Astrocyte of the hippocampus (primary cell): ENCODE data around the gene TNFSF9.
A peak's percentile ranks its signal among the peaks of the same experiment; 100 is the strongest.
"Not testable (repeated sequence)": the region's sequence is repeated elsewhere in the genome, so short reads cannot be mapped to it uniquely, and the experiment has no call there.

Experiments
- DNase-seq: peaks from one replicate; pipeline ENCODE4 v3.0.0; 2011; ENCODE audit warnings: low read depth, low spot score

Gene TNFSF9

DNA sequence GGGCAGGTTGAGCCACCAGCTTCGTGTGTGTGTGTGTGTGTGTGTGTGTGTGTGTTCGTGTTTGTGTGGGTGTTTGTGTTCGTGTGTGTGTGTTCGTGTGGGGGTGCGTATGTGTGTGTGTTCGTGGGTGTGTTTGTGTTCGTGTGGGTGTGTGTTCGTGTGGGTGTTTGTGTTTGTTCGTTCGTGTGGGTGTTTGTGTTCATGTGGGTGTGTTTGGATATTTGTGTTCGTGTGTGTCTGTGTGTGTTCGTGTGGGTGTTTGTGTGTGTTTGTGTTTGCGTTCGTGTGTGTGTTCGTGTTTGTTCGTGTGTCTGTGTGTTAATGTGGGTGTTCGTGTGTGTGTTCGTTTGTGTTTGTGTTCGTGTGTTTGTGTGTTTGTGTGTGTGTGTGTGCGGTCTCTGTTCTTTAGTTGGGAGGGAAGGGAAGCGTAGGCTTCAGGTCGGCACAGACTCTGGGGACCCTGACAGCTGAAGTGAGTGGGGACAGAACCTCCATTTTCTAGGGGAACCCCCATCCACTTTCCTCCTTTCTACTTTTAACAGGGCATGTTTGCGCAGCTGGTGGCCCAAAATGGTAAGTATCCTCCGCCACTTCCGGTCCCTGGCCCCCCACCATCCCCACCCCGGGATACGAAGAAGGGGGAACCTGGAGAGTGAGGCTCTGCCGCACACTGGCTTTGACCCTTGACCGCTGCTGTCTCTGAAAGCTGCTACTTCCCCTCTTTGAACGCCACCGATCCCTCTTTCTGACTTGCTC is 1.6 kb downstream of the TNFSF9 start:
- DNase-seq, result no peak

DNA sequence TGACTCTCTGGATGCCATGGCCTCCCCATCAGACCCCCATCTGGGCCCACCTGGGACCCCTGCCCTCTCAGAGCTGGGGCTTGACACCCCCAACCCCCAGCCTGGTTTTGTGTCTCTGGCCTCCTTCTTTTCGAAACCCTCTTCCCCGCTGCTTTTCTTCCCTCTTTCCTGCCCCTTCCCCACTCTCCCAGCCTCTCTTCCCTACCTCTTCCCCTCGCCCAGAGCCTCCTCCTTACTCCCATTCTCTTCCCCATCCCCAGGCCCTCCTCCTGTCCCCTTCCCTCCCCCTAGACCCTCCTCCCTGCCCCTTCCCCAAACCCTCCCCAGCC is 2.1 kb downstream of the TNFSF9 start:
- DNase-seq, result no peak

DNA sequence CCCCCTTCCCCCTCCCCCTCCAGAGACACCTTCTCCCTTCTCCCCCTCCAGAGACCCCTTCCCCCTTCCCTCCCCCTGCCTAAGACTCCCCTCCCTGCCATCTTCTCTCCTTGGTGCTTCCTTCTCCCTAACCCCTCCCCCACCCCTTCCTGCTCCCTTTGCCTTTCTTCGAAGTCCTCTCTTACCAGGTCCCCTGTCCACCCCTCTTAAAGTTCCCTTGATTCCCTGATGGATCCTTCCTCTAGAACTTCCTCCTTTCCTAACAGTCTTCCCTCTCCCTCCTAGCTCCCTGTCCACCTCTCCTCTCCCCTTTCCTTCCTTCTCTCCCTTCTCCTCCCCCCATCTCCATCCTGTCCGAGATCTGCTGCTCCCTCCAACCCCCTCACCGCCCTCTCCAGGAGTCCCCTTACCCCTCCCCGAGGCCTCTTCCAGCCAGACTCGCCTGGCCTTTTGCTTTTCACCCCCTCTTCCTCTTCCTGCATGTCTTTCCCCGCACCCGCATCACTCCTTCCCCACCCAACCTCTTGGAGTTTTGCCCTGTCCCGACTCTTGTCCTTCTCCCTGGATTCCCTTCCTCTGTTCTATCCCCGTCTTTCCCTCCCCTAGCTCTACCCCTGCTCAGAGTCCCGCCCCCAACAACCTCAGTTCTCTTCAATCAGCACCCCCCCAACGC is 3.1 kb downstream of the TNFSF9 start:
- DNase-seq, result no peak

DNA sequence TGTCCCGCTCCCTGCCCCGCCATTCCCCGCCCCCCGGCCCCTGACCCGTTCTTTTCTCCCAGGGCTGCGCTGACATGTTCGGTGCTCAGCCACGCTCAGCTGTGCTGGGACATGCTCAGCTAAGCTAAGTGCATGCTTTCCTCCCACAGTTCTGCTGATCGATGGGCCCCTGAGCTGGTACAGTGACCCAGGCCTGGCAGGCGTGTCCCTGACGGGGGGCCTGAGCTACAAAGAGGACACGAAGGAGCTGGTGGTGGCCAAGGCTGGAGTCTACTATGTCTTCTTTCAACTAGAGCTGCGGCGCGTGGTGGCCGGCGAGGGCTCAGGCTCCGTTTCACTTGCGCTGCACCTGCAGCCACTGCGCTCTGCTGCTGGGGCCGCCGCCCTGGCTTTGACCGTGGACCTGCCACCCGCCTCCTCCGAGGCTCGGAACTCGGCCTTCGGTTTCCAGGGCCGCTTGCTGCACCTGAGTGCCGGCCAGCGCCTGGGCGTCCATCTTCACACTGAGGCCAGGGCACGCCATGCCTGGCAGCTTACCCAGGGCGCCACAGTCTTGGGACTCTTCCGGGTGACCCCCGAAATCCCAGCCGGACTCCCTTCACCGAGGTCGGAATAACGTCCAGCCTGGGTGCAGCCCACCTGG is 3.7 kb downstream of the TNFSF9 start:
- no peak for DNase-seq

DNA sequence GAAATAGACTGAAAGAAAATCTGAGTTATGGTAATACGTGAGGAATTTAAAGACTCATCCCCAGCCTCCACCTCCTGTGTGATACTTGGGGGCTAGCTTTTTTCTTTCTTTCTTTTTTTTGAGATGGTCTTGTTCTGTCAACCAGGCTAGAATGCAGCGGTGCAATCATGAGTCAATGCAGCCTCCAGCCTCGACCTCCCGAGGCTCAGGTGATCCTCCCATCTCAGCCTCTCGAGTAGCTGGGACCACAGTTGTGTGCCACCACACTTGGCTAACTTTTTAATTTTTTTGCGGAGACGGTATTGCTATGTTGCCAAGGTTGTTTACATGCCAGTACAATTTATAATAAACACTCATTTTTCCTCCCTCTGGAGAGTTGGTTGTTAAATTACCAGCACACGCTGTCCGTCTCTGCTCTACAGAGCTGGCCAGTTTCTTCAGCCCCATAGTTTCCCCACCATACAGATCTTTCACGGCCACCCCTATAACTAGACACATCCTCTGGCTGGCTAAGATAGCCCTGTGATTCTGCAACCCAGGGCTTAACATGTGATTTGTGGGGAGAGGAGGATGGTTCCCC is 4.8 kb downstream of the TNFSF9 start:
- no peak for DNase-seq

DNA sequence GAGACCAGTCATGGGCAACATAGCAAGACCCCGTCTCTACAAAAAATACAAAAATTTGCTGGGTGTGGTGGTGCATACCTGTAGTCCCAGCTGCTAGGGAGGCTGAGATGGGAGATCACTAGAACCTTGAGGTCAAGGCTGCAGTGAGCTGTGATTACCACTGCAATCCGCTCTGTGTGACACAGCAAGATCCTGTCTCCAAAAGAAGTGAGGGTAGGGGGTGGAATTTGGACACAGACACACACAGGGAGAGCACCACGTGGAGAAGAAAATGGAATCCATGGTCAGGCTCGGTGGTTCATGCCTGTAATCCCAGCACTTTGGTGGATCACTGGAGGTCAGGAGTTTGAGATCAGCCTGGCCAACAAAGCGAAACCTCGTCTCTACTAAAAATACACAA is 8.7 kb downstream of the TNFSF9 start:
- DNase-seq, result no peak

DNA sequence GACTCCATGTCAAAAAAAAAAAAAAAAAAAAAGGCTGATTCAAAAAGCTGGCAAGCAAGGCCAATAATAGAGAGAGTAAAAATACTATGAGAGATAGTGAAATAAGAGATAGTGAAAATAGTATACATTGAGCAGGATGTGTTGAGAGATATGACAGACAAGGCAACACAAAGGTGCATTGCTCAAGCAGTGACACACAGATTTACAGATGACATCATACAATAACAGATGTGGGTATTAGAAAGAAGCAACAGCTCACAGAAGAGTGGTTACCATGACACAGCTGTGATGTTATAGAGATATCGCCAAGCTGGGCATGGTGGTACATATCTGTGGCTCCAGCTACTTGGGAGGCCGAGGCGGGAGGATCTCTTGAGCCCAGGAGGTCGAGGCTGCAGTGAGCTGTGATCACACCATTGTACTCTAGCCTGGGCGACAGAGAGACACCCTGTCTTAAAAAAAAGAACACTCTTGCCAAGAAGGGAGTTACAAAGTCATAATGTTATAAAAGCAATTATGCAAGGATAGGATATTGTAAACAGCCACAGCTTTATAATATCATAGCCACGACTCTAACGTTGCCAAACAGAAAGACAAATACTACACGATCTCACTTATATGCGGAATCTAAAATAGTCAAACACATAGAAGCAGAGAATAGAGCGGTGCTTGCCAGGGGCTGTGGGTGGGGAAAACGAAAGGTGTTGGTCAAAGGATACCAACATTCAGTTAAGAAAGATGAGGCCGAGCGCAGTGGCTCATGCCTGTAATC is 10.3 kb downstream of the TNFSF9 start:
- no peak for DNase-seq

DNA sequence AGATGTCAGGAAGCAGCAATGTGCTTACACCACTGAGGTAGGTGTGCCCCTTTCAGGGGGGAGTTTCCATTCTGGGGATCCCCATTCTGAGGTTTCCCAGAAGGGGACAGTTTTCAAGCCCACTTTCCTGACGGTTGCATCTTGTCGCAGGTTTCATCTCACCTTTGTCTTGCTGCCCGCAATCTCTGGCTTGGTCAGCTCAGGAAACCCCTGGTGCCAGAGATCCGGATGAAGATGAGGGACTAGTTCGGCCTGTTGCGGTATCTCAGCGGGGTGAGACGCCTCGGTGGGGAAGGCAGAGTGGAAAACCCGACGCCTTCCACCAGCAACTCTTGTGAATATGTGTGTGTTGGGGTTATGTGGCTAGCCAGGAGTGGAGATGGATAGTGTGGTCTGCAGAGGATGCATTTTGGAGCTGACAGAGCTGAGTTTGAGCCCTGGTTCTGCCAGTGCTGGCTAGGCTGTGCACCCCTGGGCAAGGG is 13.1 kb downstream of the TNFSF9 start:
- no peak for DNase-seq

DNA sequence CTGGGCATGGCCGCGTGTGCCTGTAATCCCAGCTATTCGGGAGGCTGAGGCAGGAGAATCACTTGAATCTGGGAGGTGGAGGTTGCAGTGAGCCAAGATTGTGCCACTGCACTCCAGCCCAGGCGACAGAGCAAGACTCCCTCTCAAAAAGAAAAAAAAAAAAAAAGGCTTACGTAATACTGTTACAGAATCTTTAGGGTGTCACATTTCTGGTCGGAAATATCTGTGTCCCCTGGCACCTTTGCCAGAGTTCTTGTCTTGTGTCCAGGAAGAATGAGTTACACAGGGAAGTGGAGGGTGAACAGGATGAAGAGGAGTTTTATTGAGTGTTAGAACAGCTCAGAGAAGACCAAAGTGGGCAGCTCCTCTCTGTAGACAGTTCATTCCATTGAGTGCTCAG is 19.9 kb downstream of the TNFSF9 start:
- not testable (repeated sequence) for DNase-seq

DNA sequence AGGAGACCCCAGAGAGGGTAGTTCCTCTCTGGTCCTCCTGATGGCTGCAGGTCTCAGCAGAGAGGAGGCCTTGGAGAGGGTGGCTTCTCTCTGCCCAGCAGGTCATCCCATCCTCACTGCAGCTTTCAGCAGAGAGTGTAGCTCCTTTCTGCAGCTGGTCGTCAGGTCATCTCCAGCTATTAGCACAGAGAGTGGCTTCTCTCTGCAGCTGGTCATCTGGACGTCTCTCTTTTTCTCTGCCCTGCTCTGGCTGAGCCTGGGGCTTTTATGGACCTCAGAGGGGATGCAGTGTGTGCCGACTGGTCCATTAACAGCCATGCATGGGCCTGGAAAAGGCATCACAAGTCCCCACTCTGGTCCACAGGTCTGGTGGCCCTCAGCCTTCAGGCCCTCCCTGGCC is 20.3 kb downstream of the TNFSF9 start:
- DNase-seq, result no peak

DNA sequence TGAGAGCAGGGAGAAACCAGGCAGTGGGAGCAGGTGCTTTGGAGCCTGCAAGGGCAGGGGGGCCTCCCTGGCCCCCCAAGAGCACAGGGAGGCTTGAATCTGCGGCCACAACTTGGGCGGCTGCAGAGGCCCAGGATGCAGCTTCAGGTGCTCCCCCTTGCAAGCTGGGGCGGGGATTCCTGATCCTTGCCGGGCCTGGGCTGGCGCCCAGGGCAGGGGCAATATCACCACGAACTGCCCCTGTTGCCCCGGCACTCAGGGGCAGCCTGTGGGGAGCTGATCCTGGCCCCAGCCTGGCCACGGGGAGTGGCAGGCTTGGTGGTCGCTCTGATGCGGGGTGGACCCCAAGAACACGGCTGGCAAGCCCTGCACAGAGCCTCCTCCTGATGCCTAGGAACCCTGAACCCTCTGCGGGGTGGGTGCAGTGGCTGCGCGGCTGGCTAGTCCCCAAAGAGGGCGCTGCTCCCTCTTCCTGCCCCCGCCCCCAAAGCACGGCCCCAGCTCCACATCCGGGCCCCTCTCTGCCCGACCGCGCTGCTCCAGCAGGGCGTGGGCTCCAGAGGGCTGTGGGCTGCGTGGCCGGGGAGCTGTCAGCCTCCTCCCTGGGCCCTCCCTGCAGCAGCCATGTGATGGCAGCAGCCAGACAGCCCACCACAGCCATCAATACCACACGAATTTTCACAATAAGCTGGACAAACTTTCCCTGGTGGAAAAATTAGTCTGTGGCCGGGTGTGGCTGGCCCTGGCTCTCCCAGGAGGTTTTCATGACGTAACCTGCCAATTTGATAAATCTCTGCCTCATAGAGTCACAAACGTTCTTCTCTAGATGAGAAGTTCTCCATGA is 21.0 kb downstream of the TNFSF9 start:
- DNase-seq, result no peak

DNA sequence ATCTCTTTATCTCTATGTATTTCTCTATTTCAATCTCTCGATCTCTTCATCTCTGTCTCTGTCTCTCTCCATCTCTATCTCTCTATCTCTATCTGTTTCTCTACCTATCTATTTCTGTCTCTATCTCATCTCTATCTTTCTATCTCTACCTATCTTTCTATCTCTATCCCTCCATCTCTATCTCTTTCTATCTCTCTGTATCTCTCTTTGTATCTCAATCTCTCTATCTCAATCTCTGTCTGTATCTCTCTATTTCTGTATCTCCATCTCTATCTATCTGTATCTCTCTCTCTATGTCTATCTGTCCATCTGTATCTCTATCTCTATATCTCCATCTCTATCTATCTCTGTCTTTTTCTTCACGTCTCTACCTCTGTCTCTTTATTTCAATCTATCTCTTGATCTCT is 25.2 kb downstream of the TNFSF9 start:
- no peak for DNase-seq

DNA sequence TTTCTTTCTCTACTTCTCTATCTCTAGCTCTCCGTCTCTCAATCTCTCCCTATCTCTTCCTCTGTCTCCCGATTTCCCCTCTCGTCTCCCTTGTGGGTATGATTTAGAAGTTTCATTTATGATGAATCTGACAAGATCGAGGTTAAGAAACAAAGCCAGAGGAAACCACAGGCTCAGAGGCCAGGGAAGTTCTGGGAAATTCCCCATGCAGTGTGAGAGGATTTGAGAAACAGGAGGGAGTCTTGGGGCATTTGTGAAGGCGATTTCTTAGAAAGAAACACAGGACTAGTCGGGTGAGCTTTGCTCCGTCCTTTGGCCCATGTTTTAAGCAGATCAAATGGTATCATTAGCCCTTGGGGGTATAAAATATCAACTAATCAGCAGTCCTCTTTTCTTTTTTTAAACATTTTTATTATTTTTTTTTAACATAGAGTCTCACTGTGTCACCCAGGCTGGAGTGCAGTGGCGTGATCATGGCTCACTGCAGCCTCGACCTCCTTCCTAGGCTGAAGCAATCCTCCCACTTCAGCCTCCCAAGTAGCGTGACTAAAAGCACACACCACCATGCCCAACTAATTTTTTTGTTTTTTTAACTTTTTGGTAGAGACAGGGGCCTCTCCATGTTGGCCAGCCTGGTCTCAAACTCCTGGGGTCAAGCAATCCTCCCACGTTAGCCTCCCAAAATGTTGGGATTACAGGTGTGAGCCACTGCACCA is 25.8 kb downstream of the TNFSF9 start:
- peak; percentile 40 for DNase-seq

DNA sequence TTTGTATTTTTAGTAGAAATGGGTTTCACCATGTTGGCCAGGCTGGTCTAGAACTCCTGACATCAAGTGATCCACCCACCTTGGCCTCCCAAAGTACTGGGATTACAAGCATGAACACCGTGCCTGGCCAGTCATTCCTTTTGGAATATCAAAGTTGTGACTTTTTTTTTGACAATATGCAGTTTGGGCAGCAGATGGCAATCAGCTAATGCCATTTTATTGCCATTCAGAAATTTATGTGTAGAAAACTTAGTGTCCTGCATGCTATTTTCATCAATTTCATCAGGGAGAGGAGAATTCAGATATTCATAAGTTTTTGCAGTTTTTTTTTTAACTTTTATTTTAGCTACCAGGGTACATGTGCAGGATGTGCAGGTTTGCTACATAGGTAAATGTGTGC is 31.6 kb downstream of the TNFSF9 start:
- not testable (repeated sequence) for DNase-seq

DNA sequence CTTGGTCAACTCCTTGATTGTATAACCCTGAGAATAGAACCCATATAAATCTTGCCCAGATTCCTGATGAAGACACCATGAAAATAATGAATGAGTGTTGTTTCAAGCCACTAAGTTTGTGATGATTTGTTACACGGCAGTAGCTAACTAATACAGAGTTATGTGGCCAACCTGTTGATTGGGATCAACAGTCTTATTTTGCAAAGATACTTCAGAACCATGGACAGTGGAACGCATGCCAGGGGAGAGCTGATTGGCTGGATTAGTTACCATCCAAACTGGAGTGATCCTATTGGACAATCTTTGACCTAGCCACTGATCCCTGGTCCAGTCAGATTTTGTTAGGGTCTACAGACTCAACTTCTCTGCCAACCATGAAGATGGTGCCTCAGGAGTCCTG is 33.6 kb downstream of the TNFSF9 start:
- peak; percentile 29 for DNase-seq

DNA sequence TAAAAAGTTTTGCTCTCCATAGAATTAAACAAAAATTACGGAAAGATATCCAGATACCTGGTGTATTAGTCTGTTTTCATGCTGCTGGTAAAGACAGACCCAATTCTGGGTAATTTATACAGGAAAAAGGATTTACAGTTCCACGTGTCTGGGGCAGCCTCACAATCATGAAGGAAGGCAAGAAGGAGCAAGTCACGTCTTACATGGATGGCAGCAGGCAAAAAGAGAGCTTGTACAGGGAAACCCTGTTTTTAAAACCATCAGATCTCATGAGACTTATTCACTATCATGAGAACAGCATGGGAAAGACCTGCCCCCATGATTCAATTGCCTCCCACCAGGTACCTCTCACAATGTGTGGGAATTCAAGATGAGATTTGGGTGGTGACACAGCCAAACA is 35.9 kb downstream of the TNFSF9 start:
- not testable (repeated sequence) for DNase-seq

DNA sequence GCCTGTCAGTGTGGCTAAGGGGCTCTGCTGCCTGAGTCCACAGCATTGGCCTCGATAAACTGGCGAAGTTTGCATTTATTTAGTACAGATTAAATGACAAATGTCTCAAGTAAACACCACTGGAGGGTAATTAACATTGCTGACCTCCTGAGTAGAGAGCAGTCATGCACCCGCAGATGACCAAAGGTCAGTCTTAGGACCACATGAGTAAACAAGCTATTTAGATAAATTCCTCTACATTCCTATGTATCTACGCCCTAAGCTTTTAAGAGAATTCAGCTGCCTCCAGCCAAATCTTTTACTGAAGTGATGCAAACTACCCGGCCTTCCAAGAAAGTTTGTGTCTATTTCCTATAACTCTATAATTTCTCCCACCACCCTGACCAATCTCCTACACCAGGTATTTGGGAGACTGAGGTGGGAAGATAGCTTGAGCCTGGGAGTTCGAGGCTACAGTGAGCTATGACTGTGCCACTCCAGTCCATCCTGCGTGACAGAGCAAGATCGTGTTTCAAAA is 37.2 kb downstream of the TNFSF9 start:
- DNase-seq, result no peak

DNA sequence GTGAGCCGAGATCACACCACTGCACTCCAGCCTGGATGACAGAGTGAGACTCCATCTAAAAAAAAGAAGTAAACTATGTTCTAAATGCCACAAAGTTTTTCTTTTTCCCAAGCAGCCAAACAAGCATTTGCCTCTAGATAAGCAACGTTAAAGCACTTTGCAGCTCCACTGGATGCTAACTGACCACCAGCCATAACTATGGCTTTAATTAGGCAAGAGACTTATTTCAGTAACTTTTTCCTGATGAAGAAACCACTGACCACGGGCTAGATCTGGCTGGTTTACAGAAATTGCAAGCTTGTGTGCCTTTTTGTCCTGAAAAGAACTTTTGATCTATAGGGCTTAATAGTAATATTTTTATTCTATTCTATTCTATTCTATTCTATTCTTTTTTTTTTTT is 38.0 kb downstream of the TNFSF9 start:
- no peak for DNase-seq

DNA sequence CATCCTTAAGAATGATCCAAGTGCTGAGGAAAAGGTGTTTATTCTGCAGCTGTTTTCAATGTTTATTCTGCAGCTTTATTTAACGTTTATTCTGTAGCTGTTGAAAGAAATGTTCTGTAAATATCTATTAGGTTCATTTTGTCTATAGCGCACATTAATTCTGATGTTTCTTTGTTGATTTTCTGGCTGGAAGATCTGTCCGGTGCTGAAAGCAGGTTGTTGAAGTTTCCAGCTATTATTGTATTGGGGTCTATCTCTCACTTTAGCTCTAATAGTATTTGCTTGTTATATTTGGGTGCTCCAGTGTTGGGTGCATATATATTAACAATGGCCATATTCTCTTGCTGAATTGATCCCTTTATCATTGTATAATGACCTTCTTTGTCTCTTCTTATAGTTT is 39.9 kb downstream of the TNFSF9 start:
- no peak for DNase-seq

DNA sequence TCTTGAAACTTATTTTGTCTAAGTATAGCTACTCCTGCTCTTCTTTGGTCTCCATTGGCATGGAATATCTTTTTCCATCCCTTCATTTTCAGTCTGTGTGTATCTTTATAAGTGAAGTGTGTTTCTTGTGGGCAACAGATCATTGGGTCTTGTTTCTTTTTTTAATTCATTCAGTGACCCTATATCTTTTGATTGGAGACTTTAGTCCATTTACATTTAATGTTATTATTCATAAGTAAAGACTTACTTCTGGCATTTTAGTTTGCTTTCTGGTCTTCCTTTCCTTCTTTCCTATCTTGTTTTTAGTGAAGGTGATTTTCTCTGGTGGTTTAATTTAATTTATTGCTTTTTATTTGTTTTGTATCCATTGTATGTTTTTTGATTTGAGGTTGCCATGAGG is 40.3 kb downstream of the TNFSF9 start:
- no peak for DNase-seq
